Tibial nerve (tissue), 4 donors: ENCODE data around the gene FAM114A1. TPM values are rescaled to one million over a fixed set of nuclear protein-coding genes. Genes with fewer than 3 reads are reported as not detected.

Source experiments
- DNase-seq, 2 donors: peaks; one replicate each; pipeline ENCODE4 v3.0.0-alpha.2; 2019; ENCODE audit warnings: low spot score in 2 of 2
- H3K27ac ChIP-seq, 4 donors: fragments of 200-600 bp; sonication (generic) in 3 of 4; one replicate each; pipeline ENCODE4 v1.5.1; 2017 to 2019; ENCODE audit warnings: mild to moderate bottlenecking in 1 of 4
- H3K27me3 ChIP-seq, 2 donors: fragments of 200-600 bp; sonication (generic) in 1 of 2; one replicate each; pipeline versions ENCODE4 v1.5.1 to v1.6.0; 2017 to 2019
- H3K36me3 ChIP-seq, 3 donors: fragments of 200-600 bp; sonication (generic); one replicate each; pipeline ENCODE4 v1.5.1; 2018 to 2019
- H3K4me1 ChIP-seq, 4 donors: fragments of 200-600 bp; sonication (generic) in 3 of 4; one replicate each; pipeline ENCODE4 v1.5.1; 2017 to 2019
- H3K4me3 ChIP-seq, 4 donors: fragments of 200-600 bp; sonication (generic) in 3 of 4; one replicate each; pipeline ENCODE4 v1.5.1; 2017 to 2019; ENCODE audit warnings: mild to moderate bottlenecking in 1 of 4, moderate library complexity in 1 of 4
- H3K9me3 ChIP-seq, 4 donors: fragments of 200-600 bp; sonication (generic) in 3 of 4; one replicate each; pipeline ENCODE4 v1.5.1; 2017 to 2019
- EP300 ChIP-seq, 2 donors: sonication (generic); formaldehyde crosslinking; IDR thresholded peaks; one replicate each; pipeline ENCODE4 v1.6.1; 2017; ENCODE audit warnings: antibody characterized with exemption in 2 of 2, mild to moderate bottlenecking in 1 of 2
- POLR2A ChIP-seq, 2 donors: fragments of 450-650 bp; IDR thresholded peaks; one replicate each; pipeline ENCODE4 v1.6.1; 2017; ENCODE audit warnings: antibody characterized with exemption in 2 of 2, mild to moderate bottlenecking in 2 of 2, moderate library complexity in 2 of 2
- WGBS, 2 donors: methylation state at CpG; one replicate each; pipeline ENCODE4 v1.1.5; 2018; 5-methylcytosine and 5-hydroxymethylcytosine counted together
- total RNA-seq, 4 donors: library from RNA; depleted of rRNA; stranded (reverse); fragments of >200 nt; gene quantifications; one replicate each; pipeline ENCODE4 v1.1.0, GENCODE V29; 2016
- TF ChIP-seq, protein P1 (sequence below), 5 experiments: fragments of 200-600 bp in 3 of 5; fragments of 450-650 bp in 2 of 5; sonication (generic) in 3 of 5; IDR thresholded peaks; one replicate each; pipeline ENCODE4 v1.5.1; 2016 to 2019; ENCODE audit warnings: antibody characterized with exemption in 5 of 5, mild to moderate bottlenecking in 3 of 5, moderate library complexity in 2 of 5

Gene FAM114A1
- total RNA-seq, 4 donors from 2014 or later, result 70.4 to 111 (median 98.2) TPM

DNA sequence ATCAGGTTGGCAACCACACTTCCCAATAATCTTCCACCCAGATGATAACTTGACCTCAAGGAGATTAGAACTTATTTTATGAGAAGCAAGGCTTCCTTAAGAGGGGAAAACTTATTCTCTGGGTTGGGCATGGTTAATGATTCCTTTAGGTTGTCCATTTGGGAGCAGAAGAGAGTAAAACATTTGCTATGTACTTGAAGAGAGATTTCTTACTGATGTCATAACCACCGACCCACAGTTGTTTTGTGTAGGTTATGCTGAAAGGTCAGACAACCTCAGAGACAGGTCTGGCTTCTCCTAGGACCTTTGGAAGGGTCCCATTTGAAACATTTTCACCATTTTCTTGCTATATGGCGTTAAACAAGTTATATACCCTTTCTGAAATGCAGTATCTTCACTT lies 56.1 kb downstream of the FAM114A1 start:
- Histone ChIP-seq H3K27ac (peak overlapping the region in 1 of 4 donors; percentile 4), H3K4me3 (no peak overlapping the region), H3K36me3 (peaks cover 0 to 80% (median 5%) of the 10 kb centered on the region in 3 donors), H3K4me1 (peaks cover 0 to 20% (median 0%) of the 10 kb centered on the region in 4 donors), H3K9me3 (no peaks in the 10 kb centered on the region), H3K27me3 (no peaks in the 10 kb centered on the region)
- WGBS, 2 donors, result 42 to 47% methylated on average over 2 of the region's 2 CpGs
- DNase-seq, result no peak
- no peak for TF ChIP-seq EP300 (IDR thresholded peaks at IDR 0.05)
- no peak for TF ChIP-seq POLR2A (IDR thresholded peaks at IDR 0.05)
- TF ChIP-seq, protein P1, sequence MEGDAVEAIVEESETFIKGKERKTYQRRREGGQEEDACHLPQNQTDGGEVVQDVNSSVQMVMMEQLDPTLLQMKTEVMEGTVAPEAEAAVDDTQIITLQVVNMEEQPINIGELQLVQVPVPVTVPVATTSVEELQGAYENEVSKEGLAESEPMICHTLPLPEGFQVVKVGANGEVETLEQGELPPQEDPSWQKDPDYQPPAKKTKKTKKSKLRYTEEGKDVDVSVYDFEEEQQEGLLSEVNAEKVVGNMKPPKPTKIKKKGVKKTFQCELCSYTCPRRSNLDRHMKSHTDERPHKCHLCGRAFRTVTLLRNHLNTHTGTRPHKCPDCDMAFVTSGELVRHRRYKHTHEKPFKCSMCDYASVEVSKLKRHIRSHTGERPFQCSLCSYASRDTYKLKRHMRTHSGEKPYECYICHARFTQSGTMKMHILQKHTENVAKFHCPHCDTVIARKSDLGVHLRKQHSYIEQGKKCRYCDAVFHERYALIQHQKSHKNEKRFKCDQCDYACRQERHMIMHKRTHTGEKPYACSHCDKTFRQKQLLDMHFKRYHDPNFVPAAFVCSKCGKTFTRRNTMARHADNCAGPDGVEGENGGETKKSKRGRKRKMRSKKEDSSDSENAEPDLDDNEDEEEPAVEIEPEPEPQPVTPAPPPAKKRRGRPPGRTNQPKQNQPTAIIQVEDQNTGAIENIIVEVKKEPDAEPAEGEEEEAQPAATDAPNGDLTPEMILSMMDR (IDR thresholded peaks at IDR 0.05), result no peak

DNA sequence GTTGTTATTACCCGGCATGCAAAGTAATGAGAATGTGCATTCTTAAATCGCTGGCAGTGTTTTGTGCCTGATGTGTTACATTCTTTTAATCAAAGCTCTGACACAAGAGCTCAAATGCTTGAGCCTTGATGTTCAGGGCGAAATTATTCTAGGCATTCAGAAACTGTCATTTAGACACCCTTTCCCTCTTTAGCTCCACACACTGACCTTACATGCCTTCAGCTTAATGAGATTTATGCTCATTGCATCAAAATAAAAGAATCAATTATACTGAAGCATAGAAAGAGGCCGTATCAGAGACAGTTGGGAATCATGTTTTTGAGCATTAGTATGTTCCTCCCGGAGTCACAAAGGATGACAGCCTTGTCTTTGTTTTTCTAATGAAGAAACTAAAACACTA lies 56.7 kb downstream of the FAM114A1 start:
- Histone ChIP-seq H3K36me3 (peaks cover 0 to 80% (median 5%) of the 10 kb centered on the region in 3 donors), H3K9me3 (no peaks in the 10 kb centered on the region), H3K27me3 (no peaks in the 10 kb centered on the region), H3K27ac (no peak overlapping the region), H3K4me1 (peaks cover 0 to 20% (median 0%) of the 10 kb centered on the region in 4 donors), H3K4me3 (no peak overlapping the region)
- 42 to 48% methylated on average over 5 of the region's 5 CpGs for WGBS, 2 donors
- no peak for DNase-seq
- TF ChIP-seq, protein P1 (IDR thresholded peaks at IDR 0.05), result no peak

DNA sequence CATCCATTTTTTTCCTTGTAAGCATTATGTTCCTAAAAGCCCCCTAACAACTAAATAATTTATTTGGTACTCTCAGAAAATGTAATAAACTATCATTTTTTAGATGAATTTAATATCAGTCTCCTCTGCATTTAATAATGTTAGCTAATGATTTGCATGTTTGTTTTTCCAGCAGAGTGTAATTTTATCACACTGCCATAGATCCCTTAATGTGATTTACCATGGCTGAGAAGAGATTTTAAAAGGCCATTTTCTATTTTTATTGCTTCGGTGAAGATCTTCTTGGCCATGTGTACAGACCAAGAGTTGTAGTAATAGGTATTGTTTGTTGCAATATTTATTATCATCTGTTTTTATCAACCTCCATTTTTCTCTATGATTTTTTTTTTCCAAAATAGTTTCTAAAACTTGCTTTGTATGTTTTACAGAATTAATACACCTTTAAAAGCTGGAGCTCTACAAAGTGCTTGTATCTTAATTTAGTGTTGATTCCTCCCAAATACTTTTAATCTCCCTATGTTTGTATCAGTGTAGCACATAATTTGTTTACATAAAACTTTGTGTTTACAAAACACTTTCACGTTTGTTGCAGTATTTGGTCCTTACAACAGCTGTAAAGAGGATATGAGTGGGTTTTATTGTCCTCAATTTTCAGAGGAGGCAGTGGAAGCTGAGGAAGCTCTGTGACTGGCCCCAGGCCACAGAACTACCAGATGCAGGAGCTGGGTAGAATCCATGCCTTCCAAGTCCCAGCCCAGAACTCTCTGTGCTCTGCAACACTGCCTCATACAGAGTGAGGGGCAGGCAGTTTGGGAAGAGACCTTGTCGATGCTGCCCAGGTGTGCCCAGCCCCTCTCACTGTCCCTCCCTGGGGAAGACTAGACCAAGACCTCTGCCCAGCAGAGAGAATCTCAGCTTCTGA lies 58.1 kb downstream of the FAM114A1 start:
- Histone ChIP-seq H3K27ac (peak overlapping the region in 1 of 4 donors; percentile 26), H3K9me3 (no peaks in the 10 kb centered on the region), H3K27me3 (no peaks in the 10 kb centered on the region), H3K4me1 (peaks cover 0 to 20% (median 0%) of the 10 kb centered on the region in 4 donors), H3K4me3 (no peak overlapping the region), H3K36me3 (peaks cover 2 to 80% (median 5%) of the 10 kb centered on the region in 3 donors)
- WGBS, 2 donors, result 54% methylated on average over 3 of the region's 3 CpGs
- DNase-seq, result no peak
- TF ChIP-seq POLR2A (IDR thresholded peaks at IDR 0.05) (no peak), EP300 (IDR thresholded peaks at IDR 0.05) (no peak)
- TF ChIP-seq, protein P1 (IDR thresholded peaks at IDR 0.05), result no peak

DNA sequence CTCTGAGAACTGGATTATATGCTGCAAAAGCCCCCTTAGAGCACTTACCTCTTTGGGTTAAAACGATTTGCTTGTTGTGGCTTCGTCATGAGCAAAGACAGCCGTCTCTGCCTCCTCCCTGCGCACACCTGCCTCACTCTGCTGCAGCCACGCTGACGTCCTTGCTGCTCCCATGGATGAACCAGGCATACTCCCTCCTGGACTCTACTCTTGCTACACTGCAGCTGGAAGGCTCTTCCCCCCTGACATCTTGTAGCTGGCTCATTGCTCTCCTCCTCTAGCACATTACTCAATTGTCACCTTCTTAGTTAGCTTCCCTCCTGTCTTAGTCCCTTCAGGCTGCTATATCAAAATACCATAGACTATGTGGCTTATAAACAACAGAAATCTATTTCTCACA lies 59.3 kb downstream of the FAM114A1 start:
- H3K9me3 ChIP-seq, result no peaks in the 10 kb centered on the region
- no peak overlapping the region for H3K4me3 ChIP-seq
- 83 to 89% methylated on average over 6 of the region's 6 CpGs for WGBS, 2 donors
- no peak for TF ChIP-seq POLR2A (IDR thresholded peaks at IDR 0.05)
- TF ChIP-seq, protein P1 (IDR thresholded peaks at IDR 0.05), result no peak
- no peak for TF ChIP-seq EP300 (IDR thresholded peaks at IDR 0.05)
- peaks cover 0 to 20% (median 0%) of the 10 kb centered on the region in 4 donors for H3K4me1 ChIP-seq
- DNase-seq, result no peak
- H3K36me3 ChIP-seq, result peaks cover 5 to 81% (median 5%) of the 10 kb centered on the region in 3 donors
- no peak overlapping the region for H3K27ac ChIP-seq
- H3K27me3 ChIP-seq, result no peaks in the 10 kb centered on the region

DNA sequence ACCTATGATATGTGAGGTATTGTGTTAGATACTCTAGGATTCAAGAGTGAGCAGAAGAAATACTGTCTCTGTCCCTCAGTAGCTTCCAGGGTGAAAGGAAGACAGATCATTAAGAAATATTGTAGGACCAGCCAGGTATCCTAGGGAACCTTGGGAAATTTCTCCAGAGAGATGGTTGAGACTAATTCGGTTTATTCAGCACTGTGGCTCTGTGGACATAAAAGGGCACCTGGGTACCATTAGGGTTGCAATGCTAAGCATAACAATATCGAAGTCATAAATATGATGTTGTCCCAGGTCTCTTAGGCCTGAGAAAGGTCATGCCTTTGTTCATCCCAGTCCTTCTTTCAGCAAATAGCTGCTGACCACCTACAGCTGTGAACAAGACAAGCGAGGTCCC lies 61.0 kb downstream of the FAM114A1 start:
- H3K27me3 ChIP-seq, result no peaks in the 10 kb centered on the region
- TF ChIP-seq POLR2A (IDR thresholded peaks at IDR 0.05) (no peak), EP300 (IDR thresholded peaks at IDR 0.05) (no peak)
- TF ChIP-seq, protein P1 (IDR thresholded peaks at IDR 0.05), result no peak
- peaks cover 5 to 87% (median 8%) of the 10 kb centered on the region in 3 donors for H3K36me3 ChIP-seq
- no peaks in the 10 kb centered on the region for H3K9me3 ChIP-seq
- H3K4me3 ChIP-seq, result no peak overlapping the region
- no peak for DNase-seq
- no peak overlapping the region for H3K27ac ChIP-seq
- WGBS, 2 donors, result 84 to 87% methylated on average over 3 of the region's 3 CpGs
- H3K4me1 ChIP-seq, result peaks cover 0 to 18% (median 0%) of the 10 kb centered on the region in 4 donors
